Measurements from ENCODE around the gene MAGEB2. TPM values are rescaled to one million over a fixed set of nuclear protein-coding genes. Genes with fewer than 3 reads are reported as not detected.

Gene MAGEB2
- total RNA-seq, 2 donors from 2014 or later: 29.5 TPM; not detected in 1

GRCh38 chrX:30196322-30196721, 19.0 kb upstream of the MAGEB2 start:
- no peak overlapping the region for H3K27ac ChIP-seq
- H3K36me3 ChIP-seq: no peaks in the 10 kb centered on the region
- no peak for TF ChIP-seq POLR2AphosphoS5 (IDR thresholded peaks at IDR 0.05)
- TF ChIP-seq CTCF (IDR thresholded peaks at IDR 0.05): no peak
- no peak for TF ChIP-seq POLR2A (IDR thresholded peaks at IDR 0.05)
- intact Hi-C loops (cut with DNase I): no loop called here
- H3K4me1 ChIP-seq (replicated peaks): no peaks in the 10 kb centered on the region
- no peak for DNase-seq (ENCODE audit: low spot score)
- no peaks in the 10 kb centered on the region for H3K27me3 ChIP-seq (replicated peaks; ENCODE audit: insufficient read depth)
- H3K9me3 ChIP-seq: no peaks in the 10 kb centered on the region
- WGBS: 13% methylated on average over 1 of the region's 1 CpG
- H3K4me3 ChIP-seq: no peak overlapping the region

GRCh38 chrX:30212172-30212571, 3.2 kb upstream of the MAGEB2 start:
- intact Hi-C loops (cut with DNase I): no loop called here
- no peak for DNase-seq (ENCODE audit: low spot score)
- Histone ChIP-seq H3K27ac (no peak overlapping the region), H3K9me3 (no peaks in the 10 kb centered on the region), H3K36me3 (no peaks in the 10 kb centered on the region), H3K4me3 (no peak overlapping the region), H3K27me3 (replicated peaks; ENCODE audit: insufficient read depth) (no peaks in the 10 kb centered on the region), H3K4me1 (replicated peaks) (no peaks in the 10 kb centered on the region)
- TF ChIP-seq CTCF (IDR thresholded peaks at IDR 0.05) (no peak), POLR2AphosphoS5 (IDR thresholded peaks at IDR 0.05) (no peak), POLR2A (IDR thresholded peaks at IDR 0.05) (no peak)
- 89% methylated on average over 2 of the region's 2 CpGs for WGBS

GRCh38 chrX:30217465-30217864, 2.1 kb downstream of the MAGEB2 start:
- intact Hi-C loops (cut with DNase I): no loop called here
- 85% methylated on average over 1 of the region's 1 CpG for WGBS
- TF ChIP-seq POLR2AphosphoS5 (IDR thresholded peaks at IDR 0.05) (no peak), POLR2A (IDR thresholded peaks at IDR 0.05) (no peak), CTCF (IDR thresholded peaks at IDR 0.05) (no peak)

GRCh38 chrX:30219372-30219771, 4.0 kb downstream of the MAGEB2 start:
- WGBS: 42% methylated on average over 4 of the region's 4 CpGs
- H3K36me3 ChIP-seq: no peaks in the 10 kb centered on the region
- H3K27me3 ChIP-seq (replicated peaks; ENCODE audit: insufficient read depth): no peaks in the 10 kb centered on the region
- intact Hi-C loops (cut with DNase I): no loop called here
- DNase-seq (ENCODE audit: low spot score): no peak
- no peak overlapping the region for H3K27ac ChIP-seq
- H3K4me3 ChIP-seq: no peak overlapping the region
- no peaks in the 10 kb centered on the region for H3K4me1 ChIP-seq (replicated peaks)
- H3K9me3 ChIP-seq: no peaks in the 10 kb centered on the region
- TF ChIP-seq POLR2AphosphoS5 (IDR thresholded peaks at IDR 0.05) (no peak), CTCF (IDR thresholded peaks at IDR 0.05) (no peak), POLR2A (IDR thresholded peaks at IDR 0.05) (no peak)

More at GRCh38 chrX:30217465-30217864, 2.1 kb downstream of the MAGEB2 start:
- Histone ChIP-seq H3K9me3 (no peaks in the 10 kb centered on the region), H3K4me3 (no peak overlapping the region), H3K36me3 (no peaks in the 10 kb centered on the region), H3K27ac (no peak overlapping the region), H3K27me3 (replicated peaks; ENCODE audit: insufficient read depth) (no peaks in the 10 kb centered on the region), H3K4me1 (replicated peaks) (no peaks in the 10 kb centered on the region)
- no peak for DNase-seq (ENCODE audit: low spot score)

GRCh38 chrX:30220661-30221060, 5.3 kb downstream of the MAGEB2 start:
- DNase-seq (ENCODE audit: low spot score): no peak
- Histone ChIP-seq H3K27ac (no peak overlapping the region), H3K4me1 (replicated peaks) (no peaks in the 10 kb centered on the region), H3K27me3 (replicated peaks; ENCODE audit: insufficient read depth) (no peaks in the 10 kb centered on the region), H3K36me3 (no peaks in the 10 kb centered on the region), H3K9me3 (no peaks in the 10 kb centered on the region), H3K4me3 (no peak overlapping the region)
- no peak for TF ChIP-seq POLR2AphosphoS5 (IDR thresholded peaks at IDR 0.05)
- TF ChIP-seq POLR2A (IDR thresholded peaks at IDR 0.05): no peak
- TF ChIP-seq CTCF (IDR thresholded peaks at IDR 0.05): no peak
- intact Hi-C loops (cut with DNase I): no loop called here
- 70% methylated on average over 5 of the region's 5 CpGs for WGBS
